Panc1 (cell line): ENCODE measurements around the gene ARID5A.

Experiments used
- POLR2AphosphoS5 ChIP-seq: IDR thresholded peaks from 2 replicates; pipeline ENCODE4 v1.6.1; 2012; ENCODE audit warnings: mild to moderate bottlenecking, low read depth, low read length, moderate library complexity
- SIN3A ChIP-seq: IDR thresholded peaks from 2 replicates; pipeline ENCODE4 v1.6.1; 2012; ENCODE audit warnings: low read depth, mild to moderate bottlenecking, low read length, moderate library complexity, borderline replicate concordance; ENCODE audit not compliant: insufficient read depth

GRCh38 chr2:96550787-96551604 is 14.4 kb downstream of the ARID5A start:
- TF ChIP-seq POLR2AphosphoS5: no peak
- no peak for TF ChIP-seq SIN3A
